GM12892 (cell line): Measurements from ENCODE around the gene CASTOR1.

ENCODE experiments used
- DNase-seq: peaks from one replicate; pipeline ENCODE4 v3.0.0; 2011; ENCODE audit not compliant: insufficient read length
- FAIRE-seq: peaks from 2 replicates; lab custom pipeline; 2011; peaks lifted over from hg19 to GRCh38; lab: Jason Lieb, UNC
- POLR2A ChIP-seq: IDR thresholded peaks from 2 replicates; pipeline ENCODE4 v1.6.1; 2011; ENCODE audit warnings: low read depth, low read length, control low read depth
- POLR2AphosphoS5 ChIP-seq: IDR thresholded peaks from 2 replicates; pipeline ENCODE4 v1.6.1; 2011; ENCODE audit warnings: low read depth, low read length, control low read depth
- TAF1 ChIP-seq: IDR thresholded peaks from 2 replicates; pipeline ENCODE4 v1.6.1; 2011; ENCODE audit warnings: low read depth, mild to moderate bottlenecking, control low read depth, low read length, borderline replicate concordance

CASTOR1 gene

GRCh38 chr22:30274437-30274812, 14.9 kb downstream of the CASTOR1 start:
- DNase-seq (no peak), FAIRE-seq (no peak)
- TF ChIP-seq POLR2A (no peak), TAF1 (no peak), POLR2AphosphoS5 (no peak)

GRCh38 chr22:30273711-30274436, 15.4 kb downstream of the CASTOR1 start:
- no peak for FAIRE-seq
- no peak for TF ChIP-seq POLR2A
- no peak for TF ChIP-seq TAF1
- no peak for TF ChIP-seq POLR2AphosphoS5
- no peak for DNase-seq

- FAIRE-seq (no peak), DNase-seq (no peak)
- TF ChIP-seq TAF1 (no peak), POLR2A (no peak), POLR2AphosphoS5 (no peak)
Observed at GRCh38 chr22:30272781-30273601, 16.3 kb downstream of the CASTOR1 start.

GRCh38 chr22:30270832-30271231, 18.5 kb downstream of the CASTOR1 start:
- DNase-seq (no peak), FAIRE-seq (no peak)
- TF ChIP-seq POLR2A (no peak), POLR2AphosphoS5 (no peak), TAF1 (no peak)

- no peak for FAIRE-seq
Observed at GRCh38 chr22:30268331-30268730, 21.0 kb downstream of the CASTOR1 start.

GRCh38 chr22:30267382-30268302, 21.7 kb downstream of the CASTOR1 start:
- TF ChIP-seq TAF1: no peak
- no peak for TF ChIP-seq POLR2A
- no peak for TF ChIP-seq POLR2AphosphoS5
- FAIRE-seq (no peak), DNase-seq (no peak)

More at GRCh38 chr22:30268331-30268730, 21.0 kb downstream of the CASTOR1 start:
- TF ChIP-seq POLR2AphosphoS5 (no peak), POLR2A (no peak), TAF1 (no peak)
- DNase-seq: no peak

GRCh38 chr22:30266445-30267381, 22.6 kb downstream of the CASTOR1 start, which contains the start of gene OSM:
Gene OSM, minus strand, starts transcription at chr22:30266851. Its CDS starts 52 bp downstream, at chr22:30266799.
- FAIRE-seq: peak; percentile 64
- TF ChIP-seq POLR2AphosphoS5 (no peak), TAF1 (no peak), POLR2A (no peak)
- peak; percentile 61 for DNase-seq

- DNase-seq (peak; percentile 81), FAIRE-seq (peak; percentile 96)
- no peak for TF ChIP-seq TAF1
- peak; percentile 69; the same call in 1 of the 2 replicates for TF ChIP-seq POLR2A
- TF ChIP-seq POLR2AphosphoS5: peak; percentile 33; the same call in 1 of the 2 replicates
Observed at GRCh38 chr22:30265823-30266444, 23.4 kb downstream of the CASTOR1 start.

GRCh38 chr22:30265131-30265720, 24.1 kb downstream of the CASTOR1 start:
- TF ChIP-seq TAF1 (no peak), POLR2A (no peak), POLR2AphosphoS5 (no peak)
- FAIRE-seq (no peak), DNase-seq (no peak)
